H1 (cell line): ENCODE results near the gene BAZ2A. TPM values are rescaled to one million over a fixed set of nuclear protein-coding genes. Genes with fewer than 3 reads are reported as not detected.

Experiments used
- EP300 ChIP-seq, 2 experiments: IDR thresholded peaks; 1 replicate in 1 of 2; 2 replicates in 1 of 2; pipeline ENCODE4 v1.6.1; 2011 to 2012; ENCODE audit warnings: low read depth in 2 of 2, low read length in 2 of 2, mild to moderate bottlenecking in 2 of 2, borderline replicate concordance in 1 of 2, inconsistent platforms in 1 of 2, moderate library complexity in 1 of 2
- JUN ChIP-seq: IDR thresholded peaks from 2 replicates; pipeline ENCODE4 v1.6.1; 2011; ENCODE audit warnings: low read depth, mild to moderate bottlenecking, improper control_type of control experiment, low read length
- RBBP5 ChIP-seq: IDR thresholded peaks from 2 replicates; pipeline ENCODE4 v1.7.1; 2012; ENCODE audit warnings: low read depth, mild to moderate bottlenecking, inconsistent platforms, low read length, moderate library complexity, borderline replicate concordance
- polyA plus RNA-seq, 7 experiments: library from polyadenylated mRNA; depleted of rRNA in 3 of 7; stranded (reverse) in 5 of 7; unstranded in 2 of 7; fragments of >200 nt in 5 of 7; fragments of 200-250 nt in 2 of 7; gene quantifications; 1 replicate in 5 of 7; 2 replicates in 1 of 7; 4 replicates in 1 of 7; pipeline versions ENCODE4 v1.2.1 to v1.2.3, GENCODE V29; 2011 to 2013; ENCODE audit warnings: missing spikeins in 2 of 7, mixed read lengths in 2 of 7
- total RNA-seq: library from RNA; stranded (reverse); fragmentation: NEBNext Ultra II Directional; extraction: Animal tissue kit (Norgen Biotek cat#: 25700); gene quantifications from 2 replicates; pipeline ENCODE4 v1.2.1, GENCODE V29; 2021
- TF ChIP-seq, protein P1 (sequence below): IDR thresholded peaks from 2 replicates; pipeline ENCODE4 v1.6.1; 2012; ENCODE audit warnings: inconsistent platforms

BAZ2A gene
- total and polyA plus RNA-seq, 2 of the 8 experiments (the other 6 are each of a cell fraction or from before 2014, with no cell fraction given): 52.0 to 110 TPM

DNA sequence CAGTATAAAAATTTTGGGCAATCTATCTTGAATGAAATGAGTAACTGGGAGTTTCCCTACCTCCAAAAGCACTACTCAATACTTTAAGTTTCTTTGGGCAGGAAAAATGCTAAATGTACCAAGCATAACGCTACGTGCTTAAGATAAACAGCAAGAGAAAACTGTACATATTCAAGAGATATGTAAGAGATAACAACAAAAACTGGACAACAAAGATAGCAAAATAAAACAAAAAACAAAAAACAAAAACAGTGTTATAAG, 38.0 kb upstream of the BAZ2A start (continued):
- TF ChIP-seq, protein P1, sequence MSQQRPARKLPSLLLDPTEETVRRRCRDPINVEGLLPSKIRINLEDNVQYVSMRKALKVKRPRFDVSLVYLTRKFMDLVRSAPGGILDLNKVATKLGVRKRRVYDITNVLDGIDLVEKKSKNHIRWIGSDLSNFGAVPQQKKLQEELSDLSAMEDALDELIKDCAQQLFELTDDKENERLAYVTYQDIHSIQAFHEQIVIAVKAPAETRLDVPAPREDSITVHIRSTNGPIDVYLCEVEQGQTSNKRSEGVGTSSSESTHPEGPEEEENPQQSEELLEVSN: no peak
- TF ChIP-seq EP300 (IDR thresholded peaks at IDR 0.05; ENCODE audit: borderline replicate concordance in 1 of 2, low read depth in 2 of 2, low read length in 2 of 2) (no peak), JUN (no peak), RBBP5 (no peak)
- TF ChIP-seq, all 59 proteins: peak for 0
